Activated naive CD8-positive, alpha-beta T cell (primary cell): ENCODE measurements around the gene CDC42BPB.

ENCODE experiments used
- H3K27ac Mint-ChIP-seq: one replicate; pipeline ENCODE4 v1.8.0; 2021; ENCODE audit warnings: mixed read lengths
- H3K27me3 Mint-ChIP-seq: one replicate; pipeline ENCODE4 v1.8.0; 2021; ENCODE audit warnings: mixed read lengths
- H3K36me3 Mint-ChIP-seq: one replicate; pipeline ENCODE4 v1.8.0; 2021; ENCODE audit warnings: mixed read lengths
- H3K4me1 Mint-ChIP-seq: one replicate; pipeline ENCODE4 v1.8.0; 2021; ENCODE audit warnings: low read depth, mixed read lengths
- H3K4me3 Mint-ChIP-seq: one replicate; pipeline ENCODE4 v1.8.0; 2021; ENCODE audit warnings: mild to moderate bottlenecking, mixed read lengths
- H3K9me3 Mint-ChIP-seq: one replicate; pipeline ENCODE4 v1.8.0; 2021; ENCODE audit warnings: low read depth, mixed read lengths

Gene CDC42BPB

GRCh38 chr14:103097994-103098957, 40.9 kb upstream of the CDC42BPB start:
- H3K9me3 Mint-ChIP-seq = no peaks in the 10 kb centered on the region
- no peak overlapping the region for H3K4me3 Mint-ChIP-seq
- peaks cover 5% of the 10 kb centered on the region for H3K27me3 Mint-ChIP-seq
- H3K27ac Mint-ChIP-seq = no peak overlapping the region
- H3K36me3 Mint-ChIP-seq = no peaks in the 10 kb centered on the region
- no peaks in the 10 kb centered on the region for H3K4me1 Mint-ChIP-seq

GRCh38 chr14:103097244-103097993, 40.1 kb upstream of the CDC42BPB start:
- Mint-ChIP-seq H3K4me3 (no peak overlapping the region), H3K27me3 (peaks cover 5% of the 10 kb centered on the region), H3K9me3 (no peaks in the 10 kb centered on the region), H3K36me3 (no peaks in the 10 kb centered on the region), H3K4me1 (no peaks in the 10 kb centered on the region), H3K27ac (no peak overlapping the region)

GRCh38 chr14:103096387-103096786, 39.0 kb upstream of the CDC42BPB start:
- no peaks in the 10 kb centered on the region for H3K36me3 Mint-ChIP-seq
- H3K4me3 Mint-ChIP-seq = no peak overlapping the region
- H3K4me1 Mint-ChIP-seq = no peaks in the 10 kb centered on the region
- no peaks in the 10 kb centered on the region for H3K9me3 Mint-ChIP-seq
- H3K27me3 Mint-ChIP-seq = peaks cover 2% of the 10 kb centered on the region
- H3K27ac Mint-ChIP-seq = no peak overlapping the region

- H3K27ac Mint-ChIP-seq = no peak overlapping the region
- H3K27me3 Mint-ChIP-seq = no peaks in the 10 kb centered on the region
- peaks cover 3% of the 10 kb centered on the region for H3K4me1 Mint-ChIP-seq
- H3K36me3 Mint-ChIP-seq = no peaks in the 10 kb centered on the region
- no peaks in the 10 kb centered on the region for H3K9me3 Mint-ChIP-seq
- no peak overlapping the region for H3K4me3 Mint-ChIP-seq
Measured at GRCh38 chr14:103095210-103095778, 37.9 kb upstream of the CDC42BPB start.

- no peak within 1 kb of the TSS for H3K4me3 Mint-ChIP-seq
- H3K27me3 Mint-ChIP-seq = no peaks in the 10 kb centered on the region
- H3K4me1 Mint-ChIP-seq = peaks cover 3% of the 10 kb centered on the region
- no peaks in the 10 kb centered on the region for H3K36me3 Mint-ChIP-seq
- H3K9me3 Mint-ChIP-seq = no peaks in the 10 kb centered on the region
- H3K27ac Mint-ChIP-seq = no peak within 1 kb of the TSS
Measured at GRCh38 chr14:103094406-103095209, 37.3 kb upstream of the CDC42BPB start, which contains the start of gene EXOC3L4. TSS of gene EXOC3L4 (plus strand) at chr14:103094725. CDS start at chr14:103100220, 5,495 bp downstream.

GRCh38 chr14:103093856-103094405, 36.6 kb upstream of the CDC42BPB start:
- H3K4me3 Mint-ChIP-seq = no peak overlapping the region
- no peaks in the 10 kb centered on the region for H3K36me3 Mint-ChIP-seq
- H3K4me1 Mint-ChIP-seq = peaks cover 3% of the 10 kb centered on the region
- no peak overlapping the region for H3K27ac Mint-ChIP-seq
- H3K9me3 Mint-ChIP-seq = no peaks in the 10 kb centered on the region
- no peaks in the 10 kb centered on the region for H3K27me3 Mint-ChIP-seq

GRCh38 chr14:103091883-103092222, 34.5 kb upstream of the CDC42BPB start:
- Mint-ChIP-seq H3K4me1 (peaks cover 3% of the 10 kb centered on the region), H3K36me3 (no peaks in the 10 kb centered on the region), H3K27ac (no peak overlapping the region), H3K4me3 (peak overlapping the region; percentile 7), H3K27me3 (no peaks in the 10 kb centered on the region), H3K9me3 (no peaks in the 10 kb centered on the region)

- H3K4me3 Mint-ChIP-seq = peak overlapping the region; percentile 58
- peaks cover 3% of the 10 kb centered on the region for H3K4me1 Mint-ChIP-seq
- H3K27me3 Mint-ChIP-seq = peaks cover 2% of the 10 kb centered on the region
- no peaks in the 10 kb centered on the region for H3K9me3 Mint-ChIP-seq
- H3K36me3 Mint-ChIP-seq = no peaks in the 10 kb centered on the region
- no peak overlapping the region for H3K27ac Mint-ChIP-seq
Measured at GRCh38 chr14:103091041-103091882, 33.9 kb upstream of the CDC42BPB start.

GRCh38 chr14:103090481-103091020, 33.2 kb upstream of the CDC42BPB start:
- H3K27me3 Mint-ChIP-seq = peaks cover 3% of the 10 kb centered on the region
- no peak overlapping the region for H3K27ac Mint-ChIP-seq
- H3K9me3 Mint-ChIP-seq = no peaks in the 10 kb centered on the region
- peaks cover 3% of the 10 kb centered on the region for H3K4me1 Mint-ChIP-seq
- no peaks in the 10 kb centered on the region for H3K36me3 Mint-ChIP-seq
- H3K4me3 Mint-ChIP-seq = peak overlapping the region; percentile 58

- Mint-ChIP-seq H3K36me3 (no peaks in the 10 kb centered on the region), H3K4me3 (no peak overlapping the region), H3K4me1 (peaks cover 3% of the 10 kb centered on the region), H3K27ac (no peak overlapping the region), H3K9me3 (no peaks in the 10 kb centered on the region), H3K27me3 (peaks cover 5% of the 10 kb centered on the region)
Measured at GRCh38 chr14:103089386-103090335, 32.3 kb upstream of the CDC42BPB start.

GRCh38 chr14:103088921-103089320, 31.6 kb upstream of the CDC42BPB start:
- Mint-ChIP-seq H3K27me3 (peaks cover 5% of the 10 kb centered on the region), H3K27ac (no peak overlapping the region), H3K4me3 (no peak overlapping the region), H3K4me1 (peaks cover 3% of the 10 kb centered on the region), H3K9me3 (no peaks in the 10 kb centered on the region), H3K36me3 (no peaks in the 10 kb centered on the region)

GRCh38 chr14:103087343-103087835, 30.0 kb upstream of the CDC42BPB start:
- no peaks in the 10 kb centered on the region for H3K36me3 Mint-ChIP-seq
- H3K27me3 Mint-ChIP-seq = peaks cover 5% of the 10 kb centered on the region
- H3K4me1 Mint-ChIP-seq = peaks cover 3% of the 10 kb centered on the region
- no peak overlapping the region for H3K4me3 Mint-ChIP-seq
- H3K9me3 Mint-ChIP-seq = no peaks in the 10 kb centered on the region
- H3K27ac Mint-ChIP-seq = no peak overlapping the region
